ENCODE data around the gene COL7A1. TPM values are rescaled to one million over a fixed set of nuclear protein-coding genes. Genes with fewer than 3 reads are reported as not detected.
A peak's percentile ranks its signal among the peaks of the same experiment; 100 is the strongest.

COL7A1 gene
- polyA plus RNA-seq, 3 donors: 0.37 to 1.9 TPM; not detected in 1

DNA sequence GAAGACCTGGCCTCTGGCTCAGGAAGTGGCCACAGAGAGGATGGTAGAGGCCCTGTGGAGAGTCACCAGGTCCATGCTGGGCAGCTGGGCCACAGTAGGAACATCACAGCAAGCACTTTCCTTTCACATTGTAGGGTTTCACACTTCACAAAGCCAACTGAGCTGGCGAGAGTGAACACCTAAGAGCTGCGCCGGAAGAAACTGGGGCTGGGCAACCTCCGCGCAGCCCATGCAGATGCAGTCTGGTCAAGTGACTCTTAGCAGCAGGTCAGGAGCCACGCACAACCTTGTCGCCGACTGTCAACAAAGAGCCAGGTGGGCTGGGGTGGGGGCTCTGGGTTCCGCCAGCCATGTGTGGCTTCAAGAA, 75.9 kb downstream of the COL7A1 start:
- Histone ChIP-seq H3K79me2 (ENCODE audit: insufficient read depth, low read length) (no peaks in the 10 kb centered on the region), H2AFZ (ENCODE audit: insufficient read depth, low read depth, low read length, poor library complexity, severe bottlenecking) (no peak overlapping the region), H3K4me1 (ENCODE audit: control insufficient read depth in 1 of 2, insufficient read depth in 2 of 2, low read length in 2 of 2) (peaks cover 10 to 34% of the 10 kb centered on the region in 2 donors), H3K4me2 (replicated peaks; ENCODE audit: extremely low read depth, low read length, poor library complexity, severe bottlenecking) (no peak overlapping the region), H3K27me3 (ENCODE audit: control insufficient read depth in 2 of 2, insufficient read depth in 2 of 2, low read length in 2 of 2) (no peaks in the 10 kb centered on the region), H3K9me3 (replicated peaks in 1 of 2; ENCODE audit: control insufficient read depth in 1 of 2, insufficient read depth in 1 of 2, low read length in 2 of 2) (no peaks in the 10 kb centered on the region), H3K9ac (ENCODE audit: insufficient read depth, low read length, poor library complexity, severe bottlenecking) (no peak overlapping the region), H3K27ac (ENCODE audit: low read depth in 1 of 2, low read length in 2 of 2) (no peak overlapping the region), H4K20me1 (ENCODE audit: insufficient read depth, low read length) (no peaks in the 10 kb centered on the region), H3K36me3 (replicated peaks in 1 of 2; ENCODE audit: control insufficient read depth in 1 of 2, insufficient read depth in 2 of 2, low read length in 2 of 2) (peaks cover 51 to 69% of the 10 kb centered on the region in 2 donors), H3K4me3 (replicated peaks in 1 of 3; ENCODE audit: low read depth in 2 of 3, low read length in 3 of 3) (no peak overlapping the region)
- Mint-ChIP-seq H3K4me3 (no peak overlapping the region), H3K36me3 (peaks cover 39 to 60% of the 10 kb centered on the region in 2 donors), H3K9me3 (no peaks in the 10 kb centered on the region), H3K4me1 (peaks cover 23% of the 10 kb centered on the region), H3K27me3 (ENCODE audit: low read depth in 3 of 3) (no peaks in the 10 kb centered on the region), H3K27ac (peak overlapping the region in 1 of 7 donors; percentile 26)
- TF ChIP-seq, protein P1, sequence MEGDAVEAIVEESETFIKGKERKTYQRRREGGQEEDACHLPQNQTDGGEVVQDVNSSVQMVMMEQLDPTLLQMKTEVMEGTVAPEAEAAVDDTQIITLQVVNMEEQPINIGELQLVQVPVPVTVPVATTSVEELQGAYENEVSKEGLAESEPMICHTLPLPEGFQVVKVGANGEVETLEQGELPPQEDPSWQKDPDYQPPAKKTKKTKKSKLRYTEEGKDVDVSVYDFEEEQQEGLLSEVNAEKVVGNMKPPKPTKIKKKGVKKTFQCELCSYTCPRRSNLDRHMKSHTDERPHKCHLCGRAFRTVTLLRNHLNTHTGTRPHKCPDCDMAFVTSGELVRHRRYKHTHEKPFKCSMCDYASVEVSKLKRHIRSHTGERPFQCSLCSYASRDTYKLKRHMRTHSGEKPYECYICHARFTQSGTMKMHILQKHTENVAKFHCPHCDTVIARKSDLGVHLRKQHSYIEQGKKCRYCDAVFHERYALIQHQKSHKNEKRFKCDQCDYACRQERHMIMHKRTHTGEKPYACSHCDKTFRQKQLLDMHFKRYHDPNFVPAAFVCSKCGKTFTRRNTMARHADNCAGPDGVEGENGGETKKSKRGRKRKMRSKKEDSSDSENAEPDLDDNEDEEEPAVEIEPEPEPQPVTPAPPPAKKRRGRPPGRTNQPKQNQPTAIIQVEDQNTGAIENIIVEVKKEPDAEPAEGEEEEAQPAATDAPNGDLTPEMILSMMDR (IDR thresholded peaks at IDR 0.05): no peak
- no peak for DNase-seq
- WGBS (ENCODE audit: insufficient coverage): 84% methylated on average over 5 of the region's 9 CpGs
- intact Hi-C loops (cut with micrococcal nuclease): no loop called here

DNA sequence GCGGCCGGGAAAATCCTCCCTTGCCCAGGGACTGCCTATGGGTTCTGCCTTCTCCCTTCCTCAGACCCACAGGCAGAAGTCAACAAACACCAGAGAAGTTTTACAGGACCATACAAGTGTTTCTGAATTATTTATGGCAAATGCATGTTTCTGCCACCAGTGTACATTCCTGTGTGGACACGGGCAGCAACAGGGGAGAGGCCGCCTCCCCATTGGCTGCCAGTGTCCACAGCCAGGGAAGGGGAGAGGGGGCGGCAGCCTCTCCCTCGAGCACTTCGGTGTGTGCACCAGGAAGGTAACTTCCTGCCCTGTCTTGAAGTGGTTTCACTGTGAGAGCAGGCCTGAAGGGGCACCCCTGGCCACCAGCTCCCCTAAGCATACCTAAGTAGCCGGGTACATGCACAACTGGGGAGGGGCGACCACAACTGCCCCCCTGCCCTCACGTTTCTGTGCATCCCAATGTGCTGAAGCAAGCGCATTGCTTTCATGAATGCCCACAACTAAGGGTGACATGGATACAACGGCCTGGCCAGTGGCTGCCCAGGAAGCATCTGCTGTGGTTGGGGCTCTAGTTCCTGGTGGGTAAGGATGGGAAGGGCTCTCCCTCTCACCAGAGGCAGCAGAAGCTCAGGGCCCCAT, 76.4 kb downstream of the COL7A1 start:
- Histone ChIP-seq H3K4me1 (ENCODE audit: control insufficient read depth in 1 of 2, insufficient read depth in 2 of 2, low read length in 2 of 2) (peaks cover 5 to 29% of the 10 kb centered on the region in 2 donors), H4K20me1 (ENCODE audit: insufficient read depth, low read length) (no peaks in the 10 kb centered on the region), H3K4me2 (replicated peaks; ENCODE audit: extremely low read depth, low read length, poor library complexity, severe bottlenecking) (no peak overlapping the region), H3K36me3 (replicated peaks in 1 of 2; ENCODE audit: control insufficient read depth in 1 of 2, insufficient read depth in 2 of 2, low read length in 2 of 2) (peaks cover 50 to 64% of the 10 kb centered on the region in 2 donors), H3K27me3 (ENCODE audit: control insufficient read depth in 2 of 2, insufficient read depth in 2 of 2, low read length in 2 of 2) (no peaks in the 10 kb centered on the region), H3K27ac (ENCODE audit: low read depth in 1 of 2, low read length in 2 of 2) (no peak overlapping the region), H2AFZ (ENCODE audit: insufficient read depth, low read depth, low read length, poor library complexity, severe bottlenecking) (no peak overlapping the region), H3K9ac (ENCODE audit: insufficient read depth, low read length, poor library complexity, severe bottlenecking) (no peak overlapping the region), H3K4me3 (replicated peaks in 1 of 3; ENCODE audit: low read depth in 2 of 3, low read length in 3 of 3) (no peak overlapping the region), H3K9me3 (replicated peaks in 1 of 2; ENCODE audit: control insufficient read depth in 1 of 2, insufficient read depth in 1 of 2, low read length in 2 of 2) (no peaks in the 10 kb centered on the region), H3K79me2 (ENCODE audit: insufficient read depth, low read length) (no peaks in the 10 kb centered on the region)
- Mint-ChIP-seq H3K9me3 (no peaks in the 10 kb centered on the region), H3K36me3 (peaks cover 37 to 55% of the 10 kb centered on the region in 2 donors), H3K27me3 (ENCODE audit: low read depth in 3 of 3) (no peaks in the 10 kb centered on the region), H3K4me1 (peaks cover 18% of the 10 kb centered on the region), H3K4me3 (no peak overlapping the region), H3K27ac (peak overlapping the region in 1 of 7 donors; percentile 26)
- intact Hi-C loops (cut with micrococcal nuclease): no loop called here
- 52% methylated on average over 7 of the region's 12 CpGs for WGBS (ENCODE audit: insufficient coverage)
- no peak for DNase-seq
- TF ChIP-seq, protein P1 (IDR thresholded peaks at IDR 0.05): no peak

Measured in CD14-positive monocyte (primary cell).